Subcutaneous abdominal adipose tissue (tissue), 5 donors: ENCODE data around the gene GJC1.

ENCODE experiments used
- H3K27ac ChIP-seq: one replicate; pipeline ENCODE4 v1.7.0; 2013; ENCODE audit warnings: low read depth, mild to moderate bottlenecking, inconsistent platforms, low read length, moderate library complexity
- H3K27me3 ChIP-seq, 5 donors: one replicate each; pipeline ENCODE4 v1.7.0; 2013; ENCODE audit warnings: low read length in 5 of 5, inconsistent platforms in 1 of 5; ENCODE audit not compliant: control insufficient read depth in 5 of 5, insufficient read depth in 4 of 5
- H3K36me3 ChIP-seq, 5 donors: one replicate each; pipeline ENCODE4 v1.7.0; 2013; ENCODE audit warnings: low read length in 5 of 5; ENCODE audit not compliant: control insufficient read depth in 5 of 5, insufficient read depth in 5 of 5
- H3K4me1 ChIP-seq, 5 donors: one replicate each; pipeline ENCODE4 v1.7.0; 2013; ENCODE audit warnings: low read length in 5 of 5, mild to moderate bottlenecking in 3 of 5, moderate library complexity in 1 of 5; ENCODE audit not compliant: control insufficient read depth in 5 of 5, insufficient read depth in 5 of 5
- H3K4me3 ChIP-seq, 5 donors: one replicate each; pipeline ENCODE4 v1.7.0; 2013; ENCODE audit warnings: low read length in 5 of 5, low read depth in 1 of 5
- H3K9ac ChIP-seq, 5 donors: one replicate each; pipeline ENCODE4 v1.7.0; 2013; ENCODE audit warnings: low read length in 5 of 5, mild to moderate bottlenecking in 4 of 5, moderate library complexity in 3 of 5
- H3K9me3 ChIP-seq, 5 donors: one replicate each; pipeline ENCODE4 v1.7.0; 2013; ENCODE audit warnings: low read length in 5 of 5; ENCODE audit not compliant: control insufficient read depth in 5 of 5
- donor health status: healthy.
- donor health status: healthy.
- donor health status: healthy.
- donor health status: healthy.
- donor health status: healthy.

The GJC1 gene

GRCh38 chr17:44808156-44808555 lies 21.9 kb downstream of the GJC1 start:
- no peaks in the 10 kb centered on the region for H3K9me3 ChIP-seq
- peaks cover 0 to 7% (median 0%) of the 10 kb centered on the region in 5 donors for H3K4me1 ChIP-seq
- H3K27ac ChIP-seq = no peak overlapping the region
- H3K27me3 ChIP-seq = no peaks in the 10 kb centered on the region
- H3K4me3 ChIP-seq = no peak overlapping the region
- H3K36me3 ChIP-seq = peaks cover 0 to 14% (median 0%) of the 10 kb centered on the region in 5 donors
- H3K9ac ChIP-seq = no peak overlapping the region

DNA sequence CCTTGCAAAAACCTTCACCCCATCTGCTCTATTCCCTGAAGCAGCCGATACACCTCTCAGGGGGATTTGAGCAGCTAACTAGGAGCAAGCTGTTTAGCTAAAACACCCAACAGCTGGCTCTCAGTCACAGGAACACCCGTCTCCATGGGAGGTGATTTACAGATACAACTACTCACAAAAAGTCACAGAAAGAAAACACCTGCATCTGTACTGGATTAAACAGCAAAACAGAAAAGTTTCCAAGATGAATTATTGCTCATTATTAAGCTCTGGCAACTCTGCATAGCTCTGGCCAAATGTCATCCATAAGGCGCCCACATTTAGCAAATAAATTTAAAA lies 22.3 kb downstream of the GJC1 start:
- no peaks in the 10 kb centered on the region for H3K9me3 ChIP-seq
- no peak overlapping the region for H3K4me3 ChIP-seq
- peaks cover 0 to 7% (median 0%) of the 10 kb centered on the region in 5 donors for H3K4me1 ChIP-seq
- no peak overlapping the region for H3K27ac ChIP-seq
- H3K36me3 ChIP-seq = peaks cover 0 to 14% (median 0%) of the 10 kb centered on the region in 5 donors
- no peak overlapping the region for H3K9ac ChIP-seq
- no peaks in the 10 kb centered on the region for H3K27me3 ChIP-seq

DNA sequence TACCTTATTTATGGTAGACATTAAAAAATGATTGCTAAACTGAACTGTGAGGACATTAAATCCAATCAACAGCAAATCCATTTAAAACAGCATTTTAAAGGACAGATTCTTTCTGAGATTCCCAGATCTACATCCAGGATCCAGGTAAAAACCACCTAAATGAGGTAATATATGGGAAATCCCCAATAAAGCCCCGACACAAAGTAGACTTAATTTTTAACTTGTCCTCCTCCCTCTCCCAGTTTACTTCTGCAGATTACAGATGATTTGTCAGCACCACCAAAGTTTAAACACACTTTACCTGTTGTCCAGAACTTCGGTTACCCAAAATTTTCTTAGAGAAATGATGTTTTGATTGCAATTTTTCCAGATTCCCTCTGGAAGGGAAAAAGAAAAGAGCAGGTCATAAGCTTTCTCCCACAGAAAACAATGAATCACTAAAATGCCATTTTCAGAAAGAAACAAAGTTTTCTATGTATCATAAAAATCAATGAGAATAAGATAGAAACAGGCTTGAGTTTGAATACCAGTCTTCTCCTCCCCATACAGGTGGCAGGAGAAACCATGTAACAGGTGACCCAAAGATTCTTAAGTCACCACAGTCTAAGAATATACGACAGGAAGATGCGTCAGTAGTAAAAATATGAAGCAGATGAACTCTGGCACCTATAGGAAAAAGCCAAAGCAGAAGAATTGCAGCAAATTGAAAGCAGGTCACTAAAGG lies 22.8 kb downstream of the GJC1 start:
- Histone ChIP-seq H3K9ac (no peak overlapping the region), H3K27ac (no peak overlapping the region)

GRCh38 chr17:44804302-44805089 lies 25.6 kb downstream of the GJC1 start:
- Histone ChIP-seq H3K9me3 (no peaks in the 10 kb centered on the region), H3K9ac (no peak overlapping the region), H3K4me3 (no peak overlapping the region), H3K4me1 (peaks cover 0 to 7% (median 0%) of the 10 kb centered on the region in 5 donors), H3K36me3 (peaks cover 0 to 14% (median 0%) of the 10 kb centered on the region in 5 donors), H3K27me3 (no peaks in the 10 kb centered on the region), H3K27ac (no peak overlapping the region)

More for the DNA sequence above, 22.8 kb downstream of the GJC1 start:
- Histone ChIP-seq H3K4me1 (peaks cover 0 to 7% (median 0%) of the 10 kb centered on the region in 5 donors), H3K36me3 (peaks cover 0 to 14% (median 0%) of the 10 kb centered on the region in 5 donors), H3K27me3 (no peaks in the 10 kb centered on the region), H3K9me3 (no peaks in the 10 kb centered on the region), H3K4me3 (no peak overlapping the region)

GRCh38 chr17:44801880-44802279 lies 28.2 kb downstream of the GJC1 start:
- H3K27ac ChIP-seq = no peak overlapping the region
- H3K4me1 ChIP-seq = peaks cover 0 to 3% (median 0%) of the 10 kb centered on the region in 5 donors
- no peak overlapping the region for H3K9ac ChIP-seq
- peaks cover 0 to 2% (median 0%) of the 10 kb centered on the region in 5 donors for H3K27me3 ChIP-seq
- no peaks in the 10 kb centered on the region for H3K9me3 ChIP-seq
- peaks cover 0 to 17% (median 0%) of the 10 kb centered on the region in 5 donors for H3K36me3 ChIP-seq
- H3K4me3 ChIP-seq = no peak overlapping the region

GRCh38 chr17:44798356-44798755 lies 31.7 kb downstream of the GJC1 start:
- H3K27ac ChIP-seq = no peak overlapping the region
- H3K9ac ChIP-seq = no peak overlapping the region

GRCh38 chr17:44797802-44798201 lies 32.3 kb downstream of the GJC1 start:
- H3K27ac ChIP-seq = no peak overlapping the region

More at GRCh38 chr17:44798356-44798755, 31.7 kb downstream of the GJC1 start:
- peaks cover 0 to 2% (median 0%) of the 10 kb centered on the region in 5 donors for H3K27me3 ChIP-seq
- peaks cover 0 to 25% (median 15%) of the 10 kb centered on the region in 5 donors for H3K4me1 ChIP-seq
- peaks cover 0 to 2% (median 0%) of the 10 kb centered on the region in 5 donors for H3K36me3 ChIP-seq
- no peak overlapping the region for H3K4me3 ChIP-seq
- H3K9me3 ChIP-seq = no peaks in the 10 kb centered on the region

DNA sequence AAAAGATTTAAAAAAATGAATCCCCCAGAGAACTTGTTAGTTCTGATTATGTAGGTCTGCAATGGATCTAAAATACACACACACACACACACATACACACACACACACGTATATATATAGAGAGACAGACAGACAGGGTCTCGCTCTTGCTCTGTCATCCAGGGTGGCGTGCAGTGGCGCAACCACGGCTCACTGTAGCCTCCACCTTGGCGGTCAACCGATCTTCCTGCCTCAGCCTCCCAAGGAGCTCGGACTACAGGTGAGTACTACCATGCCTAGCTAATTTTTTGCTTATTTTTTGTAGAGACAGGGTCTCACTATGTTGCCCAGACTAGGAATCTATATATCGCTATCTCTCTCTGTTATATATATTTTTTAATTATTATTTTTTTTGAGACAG lies 33.4 kb downstream of the GJC1 start:
- Histone ChIP-seq H3K9ac (no peak overlapping the region), H3K36me3 (peaks cover 0 to 2% (median 0%) of the 10 kb centered on the region in 5 donors), H3K4me3 (no peak overlapping the region), H3K4me1 (peaks cover 0 to 25% (median 15%) of the 10 kb centered on the region in 5 donors), H3K9me3 (no peaks in the 10 kb centered on the region), H3K27ac (no peak overlapping the region), H3K27me3 (peaks cover 0 to 2% (median 0%) of the 10 kb centered on the region in 5 donors)

More at GRCh38 chr17:44797802-44798201, 32.3 kb downstream of the GJC1 start:
- peaks cover 0 to 2% (median 0%) of the 10 kb centered on the region in 5 donors for H3K27me3 ChIP-seq
- no peak overlapping the region for H3K4me3 ChIP-seq
- H3K9ac ChIP-seq = no peak overlapping the region
- H3K9me3 ChIP-seq = no peaks in the 10 kb centered on the region
- H3K4me1 ChIP-seq = peaks cover 0 to 25% (median 15%) of the 10 kb centered on the region in 5 donors
- H3K36me3 ChIP-seq = peaks cover 0 to 2% (median 0%) of the 10 kb centered on the region in 5 donors

GRCh38 chr17:44795928-44796327 lies 34.2 kb downstream of the GJC1 start:
- Histone ChIP-seq H3K9me3 (no peaks in the 10 kb centered on the region), H3K27me3 (peaks cover 0 to 2% (median 0%) of the 10 kb centered on the region in 5 donors), H3K27ac (peak overlapping the region; percentile 30), H3K36me3 (peaks cover 0 to 2% (median 0%) of the 10 kb centered on the region in 5 donors), H3K4me1 (peaks cover 0 to 25% (median 15%) of the 10 kb centered on the region in 5 donors), H3K4me3 (no peak overlapping the region), H3K9ac (no peak overlapping the region)

DNA sequence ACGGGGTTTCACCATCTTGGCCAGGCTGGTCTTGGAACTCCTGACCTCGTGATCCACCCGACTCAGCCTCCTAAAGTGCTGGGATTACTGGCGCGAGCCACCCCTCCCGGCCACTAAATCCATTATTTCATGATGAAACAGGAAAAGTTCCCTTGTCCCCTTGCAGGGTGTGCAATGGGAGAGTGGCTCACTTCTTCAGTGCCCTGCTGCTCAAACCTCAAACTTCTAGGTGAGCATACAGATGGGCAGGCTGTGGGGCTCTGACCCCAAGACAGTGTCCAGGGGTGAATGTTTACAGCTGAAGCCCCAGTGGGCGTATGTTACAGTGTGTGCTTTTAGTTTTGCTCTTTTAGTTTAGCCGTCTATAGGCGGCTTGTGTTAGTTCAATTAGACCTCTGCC lies 34.7 kb downstream of the GJC1 start:
- Histone ChIP-seq H3K9ac (no peak overlapping the region), H3K9me3 (no peaks in the 10 kb centered on the region), H3K4me1 (peaks cover 0 to 25% (median 15%) of the 10 kb centered on the region in 5 donors), H3K27me3 (peaks cover 0 to 2% (median 0%) of the 10 kb centered on the region in 5 donors), H3K36me3 (peaks cover 0 to 2% (median 0%) of the 10 kb centered on the region in 5 donors), H3K27ac (peak overlapping the region; percentile 30), H3K4me3 (no peak overlapping the region)
